PFSK-1 (cell line): ENCODE results near the gene SLC44A5.

Source experiments
- FOXP2 ChIP-seq: optimal IDR thresholded peaks from 2 replicates; pipeline ENCODE3; 2011; ENCODE audit warnings: borderline replicate concordance, control low read depth, inconsistent platforms; ENCODE audit not compliant: insufficient read depth; ENCODE audit errors: extremely low read length, extremely low read depth
- POLR2AphosphoS5 ChIP-seq: IDR thresholded peaks from 2 replicates; pipeline ENCODE4 v1.6.1; 2012; ENCODE audit warnings: low read depth, mild to moderate bottlenecking, control low read depth, low read length, moderate library complexity
- REST ChIP-seq, 2 experiments: IDR thresholded peaks; 2 replicates each; pipeline versions ENCODE4 v1.6.1 to v1.8.0; 2011 to 2012; ENCODE audit warnings: low read depth in 2 of 2, low read length in 2 of 2, control low read depth in 1 of 2, inconsistent platforms in 1 of 2, mild to moderate bottlenecking in 1 of 2, moderate library complexity in 1 of 2; ENCODE audit not compliant: insufficient read depth in 1 of 2
- SIN3A ChIP-seq: IDR thresholded peaks from 2 replicates; pipeline ENCODE4 v1.6.1; 2012; ENCODE audit warnings: mild to moderate bottlenecking, low read length, moderate library complexity, borderline replicate concordance; ENCODE audit not compliant: insufficient read depth
- TAF1 ChIP-seq: IDR thresholded peaks from 2 replicates; pipeline ENCODE4 v1.6.1; 2012; ENCODE audit warnings: low read length, control low read depth, borderline replicate concordance; ENCODE audit not compliant: insufficient read depth

Gene SLC44A5

GRCh38 chr1:75632350-75632949 lies 21.5 kb upstream of the SLC44A5 start:
- no peak for TF ChIP-seq POLR2AphosphoS5
- no peak for TF ChIP-seq TAF1
- TF ChIP-seq REST (IDR thresholded peaks at IDR 0.05; ENCODE audit: insufficient read depth in 1 of 2, low read depth in 2 of 2, low read length in 2 of 2) = no peak
- TF ChIP-seq SIN3A = no peak
- no peak for TF ChIP-seq FOXP2

GRCh38 chr1:75630998-75631397 lies 20.1 kb upstream of the SLC44A5 start:
- no peak for TF ChIP-seq TAF1
- no peak for TF ChIP-seq FOXP2
- no peak for TF ChIP-seq POLR2AphosphoS5
- TF ChIP-seq REST (IDR thresholded peaks at IDR 0.05; ENCODE audit: insufficient read depth in 1 of 2, low read depth in 2 of 2, low read length in 2 of 2) = no peak
- TF ChIP-seq SIN3A = no peak

GRCh38 chr1:75630004-75630594 lies 19.2 kb upstream of the SLC44A5 start:
- no peak for TF ChIP-seq REST (IDR thresholded peaks at IDR 0.05; ENCODE audit: insufficient read depth in 1 of 2, low read depth in 2 of 2, low read length in 2 of 2)
- TF ChIP-seq POLR2AphosphoS5 = no peak
- no peak for TF ChIP-seq TAF1
- TF ChIP-seq FOXP2 = no peak
- no peak for TF ChIP-seq SIN3A

GRCh38 chr1:75625795-75626194 lies 14.9 kb upstream of the SLC44A5 start:
- no peak for TF ChIP-seq SIN3A
- TF ChIP-seq POLR2AphosphoS5 = no peak
- no peak for TF ChIP-seq REST (IDR thresholded peaks at IDR 0.05; ENCODE audit: insufficient read depth in 1 of 2, low read depth in 2 of 2, low read length in 2 of 2)

GRCh38 chr1:75618382-75618781 lies 7.5 kb upstream of the SLC44A5 start:
- TF ChIP-seq SIN3A (no peak), TAF1 (no peak), POLR2AphosphoS5 (no peak), FOXP2 (no peak), REST (IDR thresholded peaks at IDR 0.05; ENCODE audit: insufficient read depth in 1 of 2, low read depth in 2 of 2, low read length in 2 of 2) (no peak)
